ENCODE data around the gene ARL5C. TPM values are rescaled to one million over a fixed set of nuclear protein-coding genes. Genes with fewer than 3 reads are reported as not detected.
A peak's percentile ranks its signal among the peaks of the same experiment; 100 is the strongest.

ARL5C gene
- total RNA-seq, 1 donor from 2014 or later = not detected

DNA sequence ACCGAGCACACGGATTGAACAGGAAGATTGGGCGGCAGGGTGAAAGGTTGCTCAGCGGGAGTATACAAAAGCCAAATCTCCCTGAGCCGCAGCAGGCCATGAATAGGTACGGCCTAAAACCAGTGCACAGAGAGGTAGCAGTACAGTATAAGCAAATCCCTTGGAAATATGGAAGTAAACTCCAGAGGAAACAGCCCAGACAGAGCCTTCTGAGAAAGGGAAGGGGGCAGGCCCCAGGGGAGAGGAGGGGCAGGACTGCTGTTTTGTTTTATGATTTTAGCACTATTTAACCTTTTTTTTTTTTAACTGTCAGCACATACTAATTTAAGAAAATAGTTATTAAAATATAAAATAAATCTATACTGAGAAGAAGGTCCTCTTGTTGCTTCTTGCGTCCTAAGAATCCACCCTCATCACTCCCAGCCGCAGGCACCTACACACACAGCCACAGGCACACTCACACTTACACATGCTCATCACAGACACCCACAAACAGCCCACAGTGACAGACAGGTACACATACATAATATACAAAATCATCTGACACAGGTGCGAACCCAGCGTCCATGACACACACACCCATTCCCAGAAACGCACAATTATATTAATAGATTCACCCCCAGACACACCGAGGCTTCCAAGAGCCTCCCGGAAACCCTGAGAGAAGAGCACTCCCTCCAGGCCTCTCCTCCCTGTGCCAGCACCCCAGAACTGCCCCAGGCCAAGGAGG lies 27.4 kb downstream of the ARL5C start:
- no peak for FAIRE-seq
- Mint-ChIP-seq H3K36me3 (ENCODE audit: low read depth, unreplicated experiment) (peaks cover 5% of the 10 kb centered on the region), H3K4me3 (ENCODE audit: unreplicated experiment) (peak overlapping the region; percentile 11), H3K4me1 (ENCODE audit: low read depth, unreplicated experiment) (peaks cover 20% of the 10 kb centered on the region), H3K27ac (ENCODE audit: unreplicated experiment) (peak overlapping the region; percentile 94), H3K9me3 (ENCODE audit: unreplicated experiment) (peaks cover 2% of the 10 kb centered on the region), H3K27me3 (ENCODE audit: low read depth, unreplicated experiment) (no peaks in the 10 kb centered on the region)
- peak; percentile 47 for DNase-seq (ENCODE audit: low read depth)
- no peaks in the 10 kb centered on the region for H4K20me1 ChIP-seq (ENCODE audit: insufficient read depth, low read length)
- no peaks in the 10 kb centered on the region for H3K9me3 ChIP-seq (ENCODE audit: insufficient read depth, low read depth, low read length)
- H3K4me3 ChIP-seq (ENCODE audit: insufficient read depth, low read depth, low read length) = no peak overlapping the region
- H2AFZ ChIP-seq (ENCODE audit: low read depth, low read length) = peak overlapping the region; percentile 62
- H3K27ac ChIP-seq (ENCODE audit: low read depth, low read length) = peak overlapping the region; percentile 78
- no peaks in the 10 kb centered on the region for H3K27me3 ChIP-seq (ENCODE audit: insufficient read depth, low read length)
- peak overlapping the region; percentile 80 for H3K4me2 ChIP-seq (ENCODE audit: low read length)
- no peaks in the 10 kb centered on the region for H3K79me2 ChIP-seq (ENCODE audit: insufficient read depth, low read length)
- peaks cover 25% of the 10 kb centered on the region for H3K4me1 ChIP-seq (ENCODE audit: insufficient read depth, low read length)
- no peaks in the 10 kb centered on the region for H3K36me3 ChIP-seq (ENCODE audit: insufficient read depth, low read length)
- peak overlapping the region; percentile 44 for H3K9ac ChIP-seq (ENCODE audit: low read length)
- TF ChIP-seq EZH2 (IDR thresholded peaks at IDR 0.05; ENCODE audit: insufficient read depth, low read length) = no peak
- no peak for TF ChIP-seq CTCF (IDR thresholded peaks at IDR 0.05; ENCODE audit: insufficient read depth, low read depth, low read length)

- no peaks in the 10 kb centered on the region for H3K9me3 ChIP-seq (ENCODE audit: insufficient read depth, low read depth, low read length)
- Mint-ChIP-seq H3K9me3 (ENCODE audit: unreplicated experiment) (peaks cover 2% of the 10 kb centered on the region), H3K36me3 (ENCODE audit: low read depth, unreplicated experiment) (peaks cover 2% of the 10 kb centered on the region), H3K27ac (ENCODE audit: unreplicated experiment) (no peak overlapping the region), H3K27me3 (ENCODE audit: low read depth, unreplicated experiment) (no peaks in the 10 kb centered on the region), H3K4me3 (ENCODE audit: unreplicated experiment) (no peak overlapping the region), H3K4me1 (ENCODE audit: low read depth, unreplicated experiment) (peaks cover 30% of the 10 kb centered on the region)
- no peak overlapping the region for H3K4me3 ChIP-seq (ENCODE audit: insufficient read depth, low read depth, low read length)
- H3K27ac ChIP-seq (ENCODE audit: low read depth, low read length) = no peak overlapping the region
- H3K9ac ChIP-seq (ENCODE audit: low read length) = no peak overlapping the region
- no peak overlapping the region for H2AFZ ChIP-seq (ENCODE audit: low read depth, low read length)
- H4K20me1 ChIP-seq (ENCODE audit: insufficient read depth, low read length) = no peaks in the 10 kb centered on the region
- DNase-seq (ENCODE audit: low read depth) (peak; percentile 61), FAIRE-seq (no peak)
- H3K4me1 ChIP-seq (ENCODE audit: insufficient read depth, low read length) = peaks cover 30% of the 10 kb centered on the region
- TF ChIP-seq EZH2 (IDR thresholded peaks at IDR 0.05; ENCODE audit: insufficient read depth, low read length) = no peak
- no peak for TF ChIP-seq CTCF (IDR thresholded peaks at IDR 0.05; ENCODE audit: insufficient read depth, low read depth, low read length)
- H3K79me2 ChIP-seq (ENCODE audit: insufficient read depth, low read length) = no peaks in the 10 kb centered on the region
- H3K36me3 ChIP-seq (ENCODE audit: insufficient read depth, low read length) = no peaks in the 10 kb centered on the region
- no peak overlapping the region for H3K4me2 ChIP-seq (ENCODE audit: low read length)
- no peaks in the 10 kb centered on the region for H3K27me3 ChIP-seq (ENCODE audit: insufficient read depth, low read length)
Observed at GRCh38 chr17:39134878-39135277, 31.1 kb downstream of the ARL5C start.

- peak overlapping the region; percentile 49 for H2AFZ ChIP-seq (ENCODE audit: low read depth, low read length)
- peak; percentile 66 for DNase-seq (ENCODE audit: low read depth)
- peak; percentile 45 for FAIRE-seq
- no peaks in the 10 kb centered on the region for H3K79me2 ChIP-seq (ENCODE audit: insufficient read depth, low read length)
- H3K27ac Mint-ChIP-seq (ENCODE audit: unreplicated experiment) = peak overlapping the region; percentile 75
- no peaks in the 10 kb centered on the region for H3K36me3 ChIP-seq (ENCODE audit: insufficient read depth, low read length)
- H3K9me3 Mint-ChIP-seq (ENCODE audit: unreplicated experiment) = peaks cover 2% of the 10 kb centered on the region
- no peak overlapping the region for H3K4me3 ChIP-seq (ENCODE audit: insufficient read depth, low read depth, low read length)
- no peaks in the 10 kb centered on the region for H4K20me1 ChIP-seq (ENCODE audit: insufficient read depth, low read length)
- no peaks in the 10 kb centered on the region for H3K27me3 ChIP-seq (ENCODE audit: insufficient read depth, low read length)
- H3K4me3 Mint-ChIP-seq (ENCODE audit: unreplicated experiment) = peak overlapping the region; percentile 0
- H3K9me3 ChIP-seq (ENCODE audit: insufficient read depth, low read depth, low read length) = no peaks in the 10 kb centered on the region
- peak overlapping the region; percentile 42 for H3K4me2 ChIP-seq (ENCODE audit: low read length)
- H3K27me3 Mint-ChIP-seq (ENCODE audit: low read depth, unreplicated experiment) = no peaks in the 10 kb centered on the region
- H3K27ac ChIP-seq (ENCODE audit: low read depth, low read length) = no peak overlapping the region
- peaks cover 2% of the 10 kb centered on the region for H3K36me3 Mint-ChIP-seq (ENCODE audit: low read depth, unreplicated experiment)
- TF ChIP-seq CTCF (IDR thresholded peaks at IDR 0.05; ENCODE audit: insufficient read depth, low read depth, low read length) = no peak
- TF ChIP-seq EZH2 (IDR thresholded peaks at IDR 0.05; ENCODE audit: insufficient read depth, low read length) = no peak
- peaks cover 14% of the 10 kb centered on the region for H3K4me1 Mint-ChIP-seq (ENCODE audit: low read depth, unreplicated experiment)
- peaks cover 12% of the 10 kb centered on the region for H3K4me1 ChIP-seq (ENCODE audit: insufficient read depth, low read length)
- no peak overlapping the region for H3K9ac ChIP-seq (ENCODE audit: low read length)
Observed at GRCh38 chr17:39132192-39132610, 33.8 kb downstream of the ARL5C start.
